Ascending aorta (tissue), 2 donors: Measurements from ENCODE around the gene SLC30A7. TPM values are rescaled to one million over a fixed set of nuclear protein-coding genes. Genes with fewer than 3 reads are reported as not detected.
A peak's percentile ranks its signal among the peaks of the same experiment; 100 is the strongest.

Experiments
- DNase-seq, 2 donors: peaks; one replicate each; pipeline ENCODE4 v3.0.0-alpha.2; 2019; ENCODE audit warnings: low spot score in 2 of 2
- H3K27ac ChIP-seq, 2 donors: fragments of 200-600 bp; sonication (generic); one replicate each; pipeline ENCODE4 v1.5.1; 2016 to 2017; ENCODE audit warnings: mild to moderate bottlenecking in 1 of 2
- H3K27me3 ChIP-seq: fragments of 200-600 bp; sonication (generic); one replicate; pipeline ENCODE4 v1.5.1; 2017
- H3K36me3 ChIP-seq, 2 donors: fragments of 200-600 bp; sonication (generic); one replicate each; pipeline ENCODE4 v1.5.1; 2016
- H3K4me1 ChIP-seq, 2 donors: fragments of 200-600 bp; sonication (generic); one replicate each; pipeline ENCODE4 v1.5.1; 2016 to 2017; ENCODE audit warnings: mild to moderate bottlenecking in 1 of 2
- H3K4me3 ChIP-seq, 2 donors: fragments of 200-600 bp; sonication (generic); one replicate each; pipeline ENCODE4 v1.5.1; 2016 to 2017; ENCODE audit warnings: mild to moderate bottlenecking in 1 of 2
- H3K9me3 ChIP-seq, 2 donors: fragments of 200-600 bp; sonication (generic); one replicate each; pipeline ENCODE4 v1.5.1; 2016
- intact Hi-C: fragments of 100-400 bp; cut with DNase I; formaldehyde crosslinking; loops from one replicate; pipeline ENCODE4 v1.15.1; 2023
- total RNA-seq: library from RNA; depleted of rRNA; stranded (reverse); fragments of >200 nt; gene quantifications from one replicate; pipeline ENCODE4 v1.1.0, GENCODE V29; 2016
- TF ChIP-seq, protein P1 (sequence below), 3 experiments: fragments of 200-600 bp in 2 of 3; fragments of 450-650 bp in 1 of 3; sonication (generic) in 2 of 3; IDR thresholded peaks; one replicate each; pipeline ENCODE4 v1.5.1; 2016 to 2019; ENCODE audit warnings: antibody characterized with exemption in 3 of 3, mild to moderate bottlenecking in 1 of 3, moderate library complexity in 1 of 3

SLC30A7 gene
- total RNA-seq, 1 donor from 2014 or later, result 12.1 TPM

DNA sequence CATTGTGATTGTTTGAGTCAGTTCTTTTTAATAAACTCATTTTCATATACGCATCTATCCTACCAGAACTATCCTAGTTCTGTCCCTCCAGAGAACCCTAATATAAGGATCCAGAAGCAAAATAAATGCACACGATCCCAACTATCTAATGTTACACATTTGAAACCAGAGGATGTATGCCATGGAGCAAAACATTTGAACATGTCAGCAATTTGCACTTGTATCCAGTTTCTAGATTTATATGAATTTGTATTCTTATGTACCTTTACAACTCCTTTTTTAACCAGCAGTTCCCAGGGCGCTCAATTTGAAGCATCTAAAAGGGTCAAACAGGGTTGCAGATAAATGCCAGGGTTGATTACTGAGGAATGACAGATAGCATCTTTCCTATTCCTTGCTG lies 3.3 kb upstream of the SLC30A7 start:
- TF ChIP-seq, protein P1, sequence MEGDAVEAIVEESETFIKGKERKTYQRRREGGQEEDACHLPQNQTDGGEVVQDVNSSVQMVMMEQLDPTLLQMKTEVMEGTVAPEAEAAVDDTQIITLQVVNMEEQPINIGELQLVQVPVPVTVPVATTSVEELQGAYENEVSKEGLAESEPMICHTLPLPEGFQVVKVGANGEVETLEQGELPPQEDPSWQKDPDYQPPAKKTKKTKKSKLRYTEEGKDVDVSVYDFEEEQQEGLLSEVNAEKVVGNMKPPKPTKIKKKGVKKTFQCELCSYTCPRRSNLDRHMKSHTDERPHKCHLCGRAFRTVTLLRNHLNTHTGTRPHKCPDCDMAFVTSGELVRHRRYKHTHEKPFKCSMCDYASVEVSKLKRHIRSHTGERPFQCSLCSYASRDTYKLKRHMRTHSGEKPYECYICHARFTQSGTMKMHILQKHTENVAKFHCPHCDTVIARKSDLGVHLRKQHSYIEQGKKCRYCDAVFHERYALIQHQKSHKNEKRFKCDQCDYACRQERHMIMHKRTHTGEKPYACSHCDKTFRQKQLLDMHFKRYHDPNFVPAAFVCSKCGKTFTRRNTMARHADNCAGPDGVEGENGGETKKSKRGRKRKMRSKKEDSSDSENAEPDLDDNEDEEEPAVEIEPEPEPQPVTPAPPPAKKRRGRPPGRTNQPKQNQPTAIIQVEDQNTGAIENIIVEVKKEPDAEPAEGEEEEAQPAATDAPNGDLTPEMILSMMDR (IDR thresholded peaks at IDR 0.05), result no peak
- no peak overlapping the region for H3K27ac ChIP-seq
- intact Hi-C loops, result loop anchor here (5.0 to 10.0 kb wide), 3 partner anchors 342 to 1048 kb away; partner anchors contain the start of genes RTCA and S1PR1
- H3K4me3 ChIP-seq, result no peak overlapping the region
- H3K4me1 ChIP-seq, result peaks cover 0 to 8% of the 10 kb centered on the region in 2 donors
- no peaks in the 10 kb centered on the region for H3K27me3 ChIP-seq
- no peaks in the 10 kb centered on the region for H3K9me3 ChIP-seq
- DNase-seq, result no peak
- no peaks in the 10 kb centered on the region for H3K36me3 ChIP-seq

DNA sequence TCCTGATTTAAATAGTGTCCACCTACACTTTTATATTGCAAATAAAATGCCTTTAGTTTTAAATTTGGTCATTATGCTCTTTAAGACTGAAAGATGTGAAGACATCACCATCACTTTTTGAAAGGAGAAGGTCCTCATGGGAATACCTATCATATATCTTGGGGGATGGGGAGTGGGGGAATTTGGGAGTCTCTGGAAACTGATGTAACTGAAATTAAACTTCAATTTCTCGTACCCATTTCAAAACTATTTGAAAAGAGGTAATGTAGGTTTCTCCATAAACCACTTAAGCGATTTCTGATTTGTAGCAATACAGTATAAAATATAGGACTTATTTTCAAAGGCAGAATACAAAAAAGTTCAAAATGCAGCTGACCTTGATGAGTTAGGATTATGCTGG lies 2.2 kb upstream of the SLC30A7 start:
- TF ChIP-seq, protein P1 (IDR thresholded peaks at IDR 0.05), result no peak
- Histone ChIP-seq H3K27me3 (no peaks in the 10 kb centered on the region), H3K4me1 (peaks cover 0 to 13% of the 10 kb centered on the region in 2 donors), H3K4me3 (peak overlapping the region in 1 of 2 donors; percentile 77), H3K27ac (no peak overlapping the region), H3K36me3 (no peaks in the 10 kb centered on the region), H3K9me3 (no peaks in the 10 kb centered on the region)
- no peak for DNase-seq
- intact Hi-C loops, result loop anchor here (2.0 to 10.0 kb wide), 6 partner anchors 341 to 1049 kb away; partner anchors contain the start of genes DBT, RTCA, S1PR1 and SASS6

DNA sequence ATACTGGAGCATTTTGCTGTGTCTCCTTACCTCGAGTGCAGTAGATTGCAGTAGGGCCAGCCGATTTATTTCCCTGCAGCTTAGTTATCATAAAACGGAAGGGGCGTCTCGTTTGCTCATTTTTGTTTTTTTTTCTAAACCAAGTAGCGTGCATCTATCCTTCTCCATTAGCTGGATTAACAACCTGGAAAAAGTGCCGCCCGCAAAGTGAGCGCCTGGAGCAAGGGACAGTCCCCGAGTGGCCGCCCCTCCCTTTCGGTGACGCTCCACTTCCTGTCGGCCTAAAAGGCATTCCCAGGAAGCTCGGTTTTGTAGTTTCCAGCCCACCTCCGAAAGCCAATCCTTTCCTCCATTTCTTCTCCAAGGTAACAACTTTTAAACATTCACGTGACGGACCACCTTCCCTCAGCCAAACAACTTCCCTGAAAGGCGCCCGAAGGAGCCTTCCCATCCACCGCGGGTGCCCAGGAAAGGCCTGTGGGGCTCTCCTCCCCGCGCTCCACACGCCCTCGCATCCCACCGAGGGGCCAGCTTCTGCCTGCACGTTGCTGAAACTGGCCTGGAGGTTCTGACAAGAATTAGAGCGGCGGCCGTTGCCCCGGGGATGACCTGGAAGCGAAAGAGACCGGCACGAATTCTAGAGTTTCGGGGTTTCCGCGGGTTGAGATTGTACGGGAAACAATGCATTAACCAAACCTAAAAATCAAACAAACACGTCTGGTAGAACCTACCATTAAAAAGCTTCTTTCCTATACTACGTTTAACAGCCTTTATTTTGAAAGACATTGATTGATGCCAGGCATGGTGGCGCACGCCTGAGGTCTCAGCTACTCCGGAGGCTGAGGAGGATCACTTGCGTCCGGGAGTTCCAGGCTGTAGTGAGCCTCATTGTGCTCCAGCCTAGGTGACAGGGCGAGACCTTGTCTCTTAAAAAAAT lies 1.0 kb upstream of the SLC30A7 start, which contains the start of gene EXTL2:
TSS of gene EXTL2 (minus strand) at position 240 of the 937 bp plus-strand sequence. CDS start 6,085 bp downstream, outside the sequence.
- Histone ChIP-seq H3K27me3 (no peaks in the 10 kb centered on the region), H3K9me3 (no peaks in the 10 kb centered on the region), H3K36me3 (peaks cover 0 to 7% of the 10 kb centered on the region in 2 donors), H3K4me3 (peak within 1 kb of the TSS; percentile 77 to 79), H3K27ac (peak within 1 kb of the TSS; percentile 96 to 97), H3K4me1 (peaks cover 0 to 13% of the 10 kb centered on the region in 2 donors)
- DNase-seq, result peak; percentile 45 to 93
- TF ChIP-seq, protein P1 (IDR thresholded peaks at IDR 0.05), result no peak
- intact Hi-C loops, result loop anchor here (2.0 to 10.0 kb wide), 7 partner anchors 340 to 1050 kb away; partner anchors contain the start of genes CDC14A, DBT, RTCA and S1PR1

GRCh38 chr1:100896481-100896982 lies 642 bp downstream of the SLC30A7 start:
- H3K27me3 ChIP-seq, result no peaks in the 10 kb centered on the region
- intact Hi-C loops, result loop anchor here (5.0 to 10.0 kb wide), 3 partner anchors 338 to 1052 kb away; partner anchors contain the start of genes CDC14A and S1PR1
- peaks cover 0 to 15% of the 10 kb centered on the region in 2 donors for H3K36me3 ChIP-seq
- H3K9me3 ChIP-seq, result no peaks in the 10 kb centered on the region
- DNase-seq, result no peak
- H3K27ac ChIP-seq, result peak overlapping the region; percentile 96 to 97
- H3K4me3 ChIP-seq, result peak overlapping the region; percentile 77 to 79
- peaks cover 0 to 13% of the 10 kb centered on the region in 2 donors for H3K4me1 ChIP-seq
- TF ChIP-seq, protein P1 (IDR thresholded peaks at IDR 0.05), result no peak

DNA sequence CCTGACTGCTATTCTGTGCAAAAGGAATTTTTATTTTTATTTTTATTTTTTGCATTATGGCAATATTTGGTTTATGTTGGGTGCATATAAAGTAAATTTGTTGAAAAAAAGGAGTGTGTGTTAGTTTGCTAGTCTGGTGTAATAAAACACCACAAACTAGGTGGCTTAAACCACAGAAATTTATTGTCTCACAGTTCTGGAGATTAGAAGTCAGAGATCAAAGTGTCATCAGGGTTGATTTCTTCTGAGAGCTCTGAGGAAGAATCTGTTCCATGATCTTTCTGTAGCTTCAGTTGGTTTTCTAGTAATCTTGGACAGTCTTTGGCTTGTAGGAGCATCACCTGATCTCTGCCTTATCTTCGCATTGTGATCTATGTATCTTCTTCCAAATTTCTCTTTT lies 6.5 kb downstream of the SLC30A7 start:
- Histone ChIP-seq H3K27ac (no peak overlapping the region), H3K4me3 (no peak overlapping the region), H3K36me3 (peaks cover 0 to 44% of the 10 kb centered on the region in 2 donors), H3K4me1 (peaks cover 0 to 7% of the 10 kb centered on the region in 2 donors), H3K9me3 (no peaks in the 10 kb centered on the region), H3K27me3 (no peaks in the 10 kb centered on the region)
- no peak for DNase-seq
- intact Hi-C loops, result no loop called here
- TF ChIP-seq, protein P1 (IDR thresholded peaks at IDR 0.05), result no peak
